ENCODE results near the gene CABCOCO1.
"Not testable (repeated sequence)": the region's sequence is repeated elsewhere in the genome, so short reads cannot be mapped to it uniquely, and the experiment has no call there.

CABCOCO1 gene

GRCh38 chr10:61669849-61670248 is 7.1 kb downstream of the CABCOCO1 start:
- TF ChIP-seq ZFX (IDR thresholded peaks at IDR 0.05) (no peak), CTCF (conservative IDR thresholded peaks at IDR 0.05) (no peak)
- H3K27ac ChIP-seq: no peak overlapping the region

GRCh38 chr10:61673360-61673759 is 10.6 kb downstream of the CABCOCO1 start:
- TF ChIP-seq ZFX (IDR thresholded peaks at IDR 0.05) (no peak), CTCF (conservative IDR thresholded peaks at IDR 0.05) (no peak)
- H3K27ac ChIP-seq: no peak overlapping the region

GRCh38 chr10:61682323-61682722 is 19.6 kb downstream of the CABCOCO1 start:
- no peak; the same call in 1 of the 2 replicates for TF ChIP-seq CTCF (conservative IDR thresholded peaks at IDR 0.05)
- no peak for TF ChIP-seq ZFX (IDR thresholded peaks at IDR 0.05)
- no peak overlapping the region for H3K27ac ChIP-seq

DNA sequence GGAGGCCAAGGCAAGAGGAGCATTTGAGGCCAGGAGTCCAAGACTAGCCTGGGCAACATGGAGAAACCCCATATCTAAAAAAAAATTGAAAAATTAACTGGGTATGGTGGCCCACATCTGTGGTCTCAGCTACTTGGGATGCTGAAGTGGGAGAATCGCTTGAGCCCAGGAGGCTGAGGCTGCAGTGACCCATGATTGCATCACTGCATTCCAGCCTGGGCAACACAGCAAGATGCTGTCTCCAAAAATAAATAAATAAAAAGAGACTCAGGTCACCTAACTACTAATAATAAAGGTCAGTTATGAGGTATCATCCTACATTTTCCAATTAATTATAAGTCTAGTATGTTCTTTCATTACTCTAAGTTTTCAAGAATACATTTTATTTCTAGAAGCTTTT is 20.6 kb downstream of the CABCOCO1 start:
- H3K27ac ChIP-seq: no peak overlapping the region
- TF ChIP-seq CTCF (conservative IDR thresholded peaks at IDR 0.05) (no peak), ZFX (IDR thresholded peaks at IDR 0.05) (no peak)

DNA sequence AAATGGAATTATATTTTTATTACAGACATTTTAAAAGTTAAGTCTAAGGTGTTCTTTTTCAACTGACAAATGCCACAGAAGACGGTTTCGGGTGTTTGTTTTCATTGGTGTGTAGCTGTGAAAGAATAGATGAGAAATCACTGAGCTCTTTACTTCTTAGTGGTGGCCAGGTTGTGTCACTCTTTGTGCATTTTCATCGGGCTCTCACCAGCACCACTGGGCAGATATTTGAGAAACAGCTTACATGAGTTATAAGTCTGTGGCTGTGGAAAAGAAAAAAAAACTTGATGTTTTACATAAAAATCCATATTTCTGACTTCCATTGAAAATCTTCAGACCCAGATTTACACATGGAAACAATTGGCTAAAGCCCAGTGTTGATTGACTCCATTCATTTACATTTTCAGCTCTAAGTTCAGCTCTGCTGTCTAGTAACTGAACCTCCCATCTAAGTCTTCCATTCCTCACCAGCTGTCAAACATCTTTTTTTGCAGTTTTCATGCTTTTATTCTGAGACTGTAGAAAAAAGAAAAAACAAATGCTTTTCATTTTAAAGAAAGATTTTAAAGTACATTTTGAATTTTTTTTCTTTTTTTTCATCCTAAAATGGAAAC is 22.3 kb downstream of the CABCOCO1 start:
- H3K27ac ChIP-seq: no peak overlapping the region
- TF ChIP-seq CTCF (conservative IDR thresholded peaks at IDR 0.05): no peak
- no peak for TF ChIP-seq ZFX (IDR thresholded peaks at IDR 0.05)

GRCh38 chr10:61688551-61689308 is 26.0 kb downstream of the CABCOCO1 start:
- no peak for TF ChIP-seq ZFX (IDR thresholded peaks at IDR 0.05)
- no peak for TF ChIP-seq CTCF (conservative IDR thresholded peaks at IDR 0.05)
- no peak overlapping the region for H3K27ac ChIP-seq

GRCh38 chr10:61691667-61692066 is 28.9 kb downstream of the CABCOCO1 start:
- not testable (repeated sequence) for H3K27ac ChIP-seq
